Measurements from ENCODE around the gene DIABLO.

- TF ChIP-seq CBFB (CRISPR knock-in tag; IDR thresholded peaks at IDR 0.05) (no peak), KLF6 (CRISPR knock-in tag; IDR thresholded peaks at IDR 0.05; ENCODE audit: borderline replicate concordance) (no peak), CTCF (IDR thresholded peaks at IDR 0.05 in 2 of 3, conservative IDR thresholded peaks at IDR 0.05 in 1 of 3; ENCODE audit: insufficient read depth in 2 of 3, low read depth in 1 of 3, low read length in 3 of 3) (no peak), HMBOX1 (IDR thresholded peaks at IDR 0.05) (no peak), DPF2 (IDR thresholded peaks at IDR 0.05) (no peak), POLR2A (conservative IDR thresholded peaks at IDR 0.05) (no peak), ZKSCAN3 (CRISPR knock-in tag; IDR thresholded peaks at IDR 0.05) (no peak)
Measured at GRCh38 chr12:122250047-122250446, 24.2 kb upstream of the DIABLO start.
